Kidney epithelial cell (primary cell): ENCODE measurements around the gene AFF3. TPM values are rescaled to one million over a fixed set of nuclear protein-coding genes. Genes with fewer than 3 reads are reported as not detected.

Source experiments
- DNase-seq: peaks from one replicate; pipeline ENCODE4 v3.0.0-alpha.2; 2010; ENCODE audit warnings: low read depth
- H3K27me3 ChIP-seq: 2 replicates; pipeline ENCODE4 v1.6.0; 2011; ENCODE audit warnings: low read length; ENCODE audit not compliant: control insufficient read depth, insufficient read depth
- H3K36me3 ChIP-seq: 2 replicates; pipeline ENCODE4 v1.5.1; 2011; ENCODE audit warnings: low read length; ENCODE audit not compliant: control insufficient read depth, insufficient read depth
- H3K4me3 ChIP-seq: 2 replicates; pipeline ENCODE4 v1.5.1; 2011; ENCODE audit warnings: low read depth, mild to moderate bottlenecking, control low read depth, low read length
- CTCF ChIP-seq: IDR thresholded peaks from 2 replicates; pipeline ENCODE4 v1.5.1; 2011; ENCODE audit warnings: mild to moderate bottlenecking, moderate library complexity, low read length, control low read depth, inconsistent platforms; ENCODE audit not compliant: insufficient read depth, poor library complexity, severe bottlenecking
- total RNA-seq: library from RNA; depleted of rRNA; stranded (reverse); fragments of >200 nt; gene quantifications from 2 replicates; pipeline ENCODE4 v1.2.3, GENCODE V29; 2015

AFF3 gene
- total RNA-seq, 1 donor from 2014 or later: 13.9 TPM

GRCh38 chr2:99652862-99653261 is 489.5 kb downstream of the AFF3 start:
- H3K27me3 ChIP-seq: no peaks in the 10 kb centered on the region
- no peaks in the 10 kb centered on the region for H3K36me3 ChIP-seq
- H3K4me3 ChIP-seq: no peak overlapping the region
- TF ChIP-seq CTCF: no peak
- DNase-seq: no peak

GRCh38 chr2:99651930-99652670 is 490.3 kb downstream of the AFF3 start:
- no peak for DNase-seq
- TF ChIP-seq CTCF: no peak
- no peaks in the 10 kb centered on the region for H3K27me3 ChIP-seq
- H3K36me3 ChIP-seq: no peaks in the 10 kb centered on the region
- H3K4me3 ChIP-seq: no peak overlapping the region

GRCh38 chr2:99648906-99649789 is 493.2 kb downstream of the AFF3 start:
- no peak for TF ChIP-seq CTCF
- Histone ChIP-seq H3K27me3 (no peaks in the 10 kb centered on the region), H3K4me3 (no peak overlapping the region), H3K36me3 (no peaks in the 10 kb centered on the region)
- no peak for DNase-seq

- DNase-seq: no peak
- Histone ChIP-seq H3K27me3 (no peaks in the 10 kb centered on the region), H3K4me3 (no peak overlapping the region), H3K36me3 (no peaks in the 10 kb centered on the region)
- no peak for TF ChIP-seq CTCF
These were observed 494.1 kb downstream of the AFF3 start for GRCh38 chr2:99648178-99648844.

- Histone ChIP-seq H3K4me3 (no peak overlapping the region), H3K27me3 (no peaks in the 10 kb centered on the region), H3K36me3 (no peaks in the 10 kb centered on the region)
- no peak for TF ChIP-seq CTCF
- no peak for DNase-seq
These were observed 496.4 kb downstream of the AFF3 start for GRCh38 chr2:99645960-99646359.
